Coronary artery (tissue), 2 donors: Measurements from ENCODE around the gene PIK3CB.

ENCODE experiments used
- DNase-seq: peaks from one replicate; pipeline ENCODE4 v3.0.0-alpha.2; 2017; ENCODE audit warnings: low spot score
- H3K27ac ChIP-seq, 2 donors: fragments of 200-600 bp; sonication (generic); one replicate each; pipeline ENCODE4 v1.5.1; 2016 to 2019
- H3K4me3 ChIP-seq: fragments of 200-600 bp; sonication (generic); 2 replicates; pipeline ENCODE4 v1.5.1; 2016; ENCODE audit warnings: mild to moderate bottlenecking, moderate library complexity
- CTCF ChIP-seq: fragments of 200-600 bp; sonication (generic); IDR thresholded peaks from one replicate; pipeline ENCODE4 v1.5.1; 2019; ENCODE audit warnings: antibody characterized with exemption

Gene PIK3CB

GRCh38 chr3:138769616-138770015 is 65.1 kb downstream of the PIK3CB start:
- Histone ChIP-seq H3K27ac (no peak overlapping the region), H3K4me3 (no peak overlapping the region)
- TF ChIP-seq CTCF, result no peak
- DNase-seq, result no peak

DNA sequence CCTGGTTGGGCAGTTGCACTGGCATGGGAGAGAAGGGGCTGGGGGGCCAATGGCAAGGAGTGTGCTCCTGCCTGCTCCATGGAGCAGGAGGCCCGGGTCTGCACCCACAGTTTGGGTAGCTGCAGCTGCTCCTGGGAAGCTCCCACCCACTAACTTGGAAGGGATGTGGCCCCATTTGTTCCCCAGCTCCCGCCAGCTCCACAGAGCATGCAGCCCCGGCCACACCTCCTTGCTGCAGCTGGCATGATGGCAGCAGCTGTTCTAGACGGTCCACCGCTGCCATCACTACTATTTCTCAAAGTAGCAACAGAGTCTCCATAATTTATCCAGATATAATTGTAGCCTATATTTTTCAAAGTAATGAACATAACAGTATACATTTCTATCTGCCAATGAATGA is 65.8 kb downstream of the PIK3CB start:
- H3K4me3 ChIP-seq, result no peak overlapping the region
- DNase-seq, result no peak
- H3K27ac ChIP-seq, result no peak overlapping the region
- no peak for TF ChIP-seq CTCF

DNA sequence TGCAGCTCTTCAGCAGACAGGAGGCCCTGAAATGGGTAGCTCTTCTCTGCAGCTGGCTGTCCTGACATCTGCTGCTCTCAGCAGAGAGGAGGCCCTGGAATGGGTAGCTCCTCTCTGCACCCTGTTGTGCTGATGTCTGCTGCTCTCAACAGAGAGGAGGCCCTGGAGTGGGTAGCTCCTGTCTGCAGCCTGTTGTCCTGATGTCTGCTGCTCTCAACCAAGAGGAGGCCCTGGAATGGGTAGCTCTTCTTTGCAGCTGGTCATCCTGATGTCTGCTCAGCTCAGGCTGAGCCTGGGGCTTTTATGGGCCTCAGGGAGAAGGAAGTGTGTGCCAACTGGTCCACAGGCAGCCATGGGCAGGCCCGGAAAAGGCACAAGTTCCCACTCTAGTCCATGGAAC is 66.6 kb downstream of the PIK3CB start:
- H3K4me3 ChIP-seq, result no peak overlapping the region
- TF ChIP-seq CTCF, result no peak
- DNase-seq, result no peak
- no peak overlapping the region for H3K27ac ChIP-seq

- H3K4me3 ChIP-seq, result no peak overlapping the region
- H3K27ac ChIP-seq, result no peak overlapping the region
- DNase-seq, result no peak
- no peak for TF ChIP-seq CTCF
Measured at GRCh38 chr3:138767498-138768104, 67.1 kb downstream of the PIK3CB start.

- Histone ChIP-seq H3K27ac (no peak overlapping the region), H3K4me3 (no peak overlapping the region)
- TF ChIP-seq CTCF, result no peak
- no peak for DNase-seq
Measured at GRCh38 chr3:138761002-138761401, 73.7 kb downstream of the PIK3CB start.

- no peak for DNase-seq
- no peak for TF ChIP-seq CTCF
- Histone ChIP-seq H3K27ac (no peak overlapping the region), H3K4me3 (no peak overlapping the region)
Measured at GRCh38 chr3:138748190-138748589, 86.5 kb downstream of the PIK3CB start.

DNA sequence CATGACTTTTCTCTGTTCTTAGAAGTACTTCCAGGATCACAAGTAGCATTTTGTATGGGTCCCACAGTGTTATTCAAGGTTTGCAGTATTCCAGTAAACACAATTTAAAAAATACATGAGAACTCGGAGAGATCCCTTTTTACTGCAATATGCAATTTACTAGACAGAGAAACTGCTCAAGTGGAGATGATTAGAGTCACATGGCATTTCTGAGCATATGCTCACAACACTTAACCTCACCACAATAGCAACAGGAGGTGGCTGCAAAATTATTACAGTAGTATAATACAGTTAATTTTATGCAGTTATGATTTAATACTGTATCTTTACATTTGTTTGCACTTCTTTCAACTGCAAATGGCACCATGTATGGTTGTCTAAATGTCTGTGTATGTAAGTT is 87.5 kb downstream of the PIK3CB start:
- TF ChIP-seq CTCF, result no peak
- no peak for DNase-seq
- no peak overlapping the region for H3K4me3 ChIP-seq

More for the DNA sequence above, 87.5 kb downstream of the PIK3CB start:
- no peak overlapping the region for H3K27ac ChIP-seq
